ENCODE results near the gene TLE3.
A peak's percentile ranks its signal among the peaks of the same experiment; 100 is the strongest.

The TLE3 gene

GRCh38 chr15:70062321-70062956 lies 35.3 kb downstream of the TLE3 start:
- Histone ChIP-seq H3K9me3 (ENCODE audit: low read depth, low read length) (no peaks in the 10 kb centered on the region), H3K36me3 (ENCODE audit: insufficient read depth, low read length) (peaks cover 75% of the 10 kb centered on the region), H3K9ac (ENCODE audit: insufficient read length) (no peak overlapping the region), H3K4me3 (peak overlapping the region; percentile 73), H3K27ac (peak overlapping the region; percentile 45; the same call in 1 of the 2 replicates)
- TF ChIP-seq EZH2 (IDR thresholded peaks at IDR 0.05) (no peak), FOXP2 (optimal IDR thresholded peaks at IDR 0.05; ENCODE audit: control extremely low read depth, extremely low read length, insufficient read depth) (peak; percentile 89), POLR2AphosphoS5 (IDR thresholded peaks at IDR 0.05; ENCODE audit: borderline replicate concordance, low read depth, low read length) (0 out of 2 replicates have a peak, but pooled peaks have one; percentile 50)
- DNase-seq (ENCODE audit: low read depth, low spot score): peak; percentile 71

GRCh38 chr15:70061696-70062270 lies 35.9 kb downstream of the TLE3 start:
- no peak for DNase-seq (ENCODE audit: low read depth, low spot score)
- Histone ChIP-seq H3K27ac (peak overlapping the region; percentile 45; the same call in 1 of the 2 replicates), H3K9ac (ENCODE audit: insufficient read length) (no peak overlapping the region), H3K36me3 (ENCODE audit: insufficient read depth, low read length) (peaks cover 73% of the 10 kb centered on the region), H3K4me3 (peak overlapping the region; percentile 73), H3K9me3 (ENCODE audit: low read depth, low read length) (no peaks in the 10 kb centered on the region)
- no peak for TF ChIP-seq FOXP2 (optimal IDR thresholded peaks at IDR 0.05; ENCODE audit: control extremely low read depth, extremely low read length, insufficient read depth)
- TF ChIP-seq POLR2AphosphoS5 (IDR thresholded peaks at IDR 0.05; ENCODE audit: borderline replicate concordance, low read depth, low read length): no peak
- no peak for TF ChIP-seq EZH2 (IDR thresholded peaks at IDR 0.05)

DNA sequence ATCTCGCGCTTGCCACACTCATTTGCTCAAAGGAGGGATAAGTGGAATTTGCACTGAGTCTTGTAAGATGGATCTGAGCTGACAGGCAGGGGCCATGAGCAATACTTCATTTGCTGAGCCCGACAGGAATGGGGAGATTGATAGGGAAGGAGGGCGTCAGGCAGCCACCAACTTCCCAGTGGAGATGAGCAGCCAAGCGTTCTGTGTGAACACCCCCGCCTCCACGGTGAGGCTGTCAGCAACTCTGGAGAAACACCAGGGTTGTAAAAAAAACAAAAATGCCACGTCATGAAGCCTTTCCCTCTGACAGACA lies 36.8 kb downstream of the TLE3 start:
- Histone ChIP-seq H3K4me3 (no peak overlapping the region), H3K9me3 (ENCODE audit: low read depth, low read length) (no peaks in the 10 kb centered on the region), H3K36me3 (ENCODE audit: insufficient read depth, low read length) (peaks cover 73% of the 10 kb centered on the region), H3K27ac (no peak overlapping the region), H3K9ac (ENCODE audit: insufficient read length) (no peak overlapping the region)
- DNase-seq (ENCODE audit: low read depth, low spot score): no peak
- TF ChIP-seq FOXP2 (optimal IDR thresholded peaks at IDR 0.05; ENCODE audit: control extremely low read depth, extremely low read length, insufficient read depth) (no peak), POLR2AphosphoS5 (IDR thresholded peaks at IDR 0.05; ENCODE audit: borderline replicate concordance, low read depth, low read length) (no peak), EZH2 (IDR thresholded peaks at IDR 0.05) (no peak)

GRCh38 chr15:70060214-70060992 lies 37.3 kb downstream of the TLE3 start:
- no peak for TF ChIP-seq EZH2 (IDR thresholded peaks at IDR 0.05)
- no peak for TF ChIP-seq POLR2AphosphoS5 (IDR thresholded peaks at IDR 0.05; ENCODE audit: borderline replicate concordance, low read depth, low read length)
- no peak for TF ChIP-seq FOXP2 (optimal IDR thresholded peaks at IDR 0.05; ENCODE audit: control extremely low read depth, extremely low read length, insufficient read depth)
- no peak overlapping the region for H3K27ac ChIP-seq
- no peak overlapping the region for H3K9ac ChIP-seq (ENCODE audit: insufficient read length)
- no peaks in the 10 kb centered on the region for H3K9me3 ChIP-seq (ENCODE audit: low read depth, low read length)
- DNase-seq (ENCODE audit: low read depth, low spot score): no peak
- H3K4me3 ChIP-seq: no peak overlapping the region
- H3K36me3 ChIP-seq (ENCODE audit: insufficient read depth, low read length): peaks cover 75% of the 10 kb centered on the region

- no peak for DNase-seq (ENCODE audit: low read depth, low spot score)
- Histone ChIP-seq H3K27ac (no peak overlapping the region), H3K9me3 (ENCODE audit: low read depth, low read length) (no peaks in the 10 kb centered on the region), H3K4me3 (no peak overlapping the region), H3K36me3 (ENCODE audit: insufficient read depth, low read length) (peaks cover 76% of the 10 kb centered on the region), H3K9ac (ENCODE audit: insufficient read length) (no peak overlapping the region)
- TF ChIP-seq FOXP2 (optimal IDR thresholded peaks at IDR 0.05; ENCODE audit: control extremely low read depth, extremely low read length, insufficient read depth) (no peak), POLR2AphosphoS5 (IDR thresholded peaks at IDR 0.05; ENCODE audit: borderline replicate concordance, low read depth, low read length) (no peak), EZH2 (IDR thresholded peaks at IDR 0.05) (no peak)
These were observed 38.1 kb downstream of the TLE3 start for GRCh38 chr15:70059476-70060213.

GRCh38 chr15:70058642-70059360 lies 38.9 kb downstream of the TLE3 start:
- TF ChIP-seq EZH2 (IDR thresholded peaks at IDR 0.05): no peak
- TF ChIP-seq FOXP2 (optimal IDR thresholded peaks at IDR 0.05; ENCODE audit: control extremely low read depth, extremely low read length, insufficient read depth): no peak
- no peak for TF ChIP-seq POLR2AphosphoS5 (IDR thresholded peaks at IDR 0.05; ENCODE audit: borderline replicate concordance, low read depth, low read length)
- Histone ChIP-seq H3K4me3 (no peak overlapping the region), H3K9me3 (ENCODE audit: low read depth, low read length) (no peaks in the 10 kb centered on the region), H3K36me3 (ENCODE audit: insufficient read depth, low read length) (peaks cover 77% of the 10 kb centered on the region), H3K27ac (no peak overlapping the region), H3K9ac (ENCODE audit: insufficient read length) (no peak overlapping the region)
- DNase-seq (ENCODE audit: low read depth, low spot score): no peak

DNA sequence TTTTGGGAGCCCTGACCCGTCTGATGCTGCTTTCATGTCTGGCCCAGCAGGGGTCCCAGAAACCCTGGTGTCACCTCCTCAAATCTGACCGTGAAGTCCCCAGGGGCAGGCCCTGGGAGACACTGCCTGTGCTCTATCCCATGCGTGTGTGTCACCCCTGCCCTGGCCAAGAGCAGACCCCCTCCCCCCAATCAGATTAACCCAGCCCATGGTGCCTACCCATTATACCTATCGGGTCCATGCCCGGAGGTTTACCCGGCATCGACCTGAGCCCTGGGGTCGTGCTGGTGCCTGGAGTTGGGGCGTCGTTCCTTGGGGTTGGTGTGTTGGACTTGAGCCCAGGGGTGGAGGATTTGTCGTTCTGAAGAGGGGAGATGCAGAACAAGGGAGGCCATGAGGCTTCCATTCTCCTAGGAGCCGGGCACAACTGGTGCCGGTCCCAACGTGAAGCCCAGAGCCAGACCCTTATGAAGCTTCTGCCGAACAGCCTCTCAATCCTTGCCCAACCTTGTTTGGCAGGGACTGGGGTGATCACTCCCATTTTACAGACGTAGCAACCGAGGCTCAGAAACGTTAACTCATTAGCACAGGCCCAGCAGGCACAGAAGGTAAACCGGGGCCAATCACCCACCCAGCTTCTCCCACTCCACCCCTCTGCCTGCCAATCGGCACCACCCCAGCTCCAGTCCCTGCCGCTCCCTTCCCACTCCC lies 39.6 kb downstream of the TLE3 start:
- Histone ChIP-seq H3K36me3 (ENCODE audit: insufficient read depth, low read length) (peaks cover 84% of the 10 kb centered on the region), H3K9me3 (ENCODE audit: low read depth, low read length) (no peaks in the 10 kb centered on the region), H3K4me3 (no peak overlapping the region), H3K9ac (ENCODE audit: insufficient read length) (no peak overlapping the region), H3K27ac (no peak overlapping the region)
- no peak for DNase-seq (ENCODE audit: low read depth, low spot score)
- TF ChIP-seq POLR2AphosphoS5 (IDR thresholded peaks at IDR 0.05; ENCODE audit: borderline replicate concordance, low read depth, low read length) (no peak), FOXP2 (optimal IDR thresholded peaks at IDR 0.05; ENCODE audit: control extremely low read depth, extremely low read length, insufficient read depth) (no peak), EZH2 (IDR thresholded peaks at IDR 0.05) (no peak)

All from SK-N-MC (cell line).